MM.1S (cell line): ENCODE measurements around the gene MVB12A.

ENCODE experiments used
- DNase-seq: peaks from one replicate; pipeline ENCODE4 v3.0.0-alpha.2; 2015
- H2AFZ ChIP-seq: fragments of 300-600 bp; sonication (generic); 2 replicates; pipeline ENCODE4 v1.6.0; 2016; ENCODE audit warnings: antibody characterized with exemption, low read length
- H3F3A ChIP-seq: fragments of 300-600 bp; sonication (generic); 2 replicates; pipeline ENCODE4 v1.6.1; 2016; ENCODE audit warnings: mild to moderate bottlenecking, antibody characterized with exemption, low read length, moderate library complexity, mixed read lengths; ENCODE audit not compliant: insufficient read depth
- H3K27ac ChIP-seq: fragments of 300-600 bp; sonication (generic); 2 replicates; pipeline ENCODE4 v1.5.1; 2016; ENCODE audit warnings: mild to moderate bottlenecking, low read length
- H3K27me3 ChIP-seq: fragments of 300-600 bp; sonication (generic); replicated peaks from 2 replicates; pipeline ENCODE4 v1.6.0; 2016; ENCODE audit warnings: low read length; ENCODE audit not compliant: insufficient read depth
- H3K36me3 ChIP-seq: fragments of 300-600 bp; sonication (generic); replicated peaks from 2 replicates; pipeline ENCODE4 v1.6.1; 2016; ENCODE audit warnings: mild to moderate bottlenecking, low read length, mixed read lengths; ENCODE audit not compliant: insufficient read depth
- H3K4me1 ChIP-seq: fragments of 300-600 bp; sonication (generic); 2 replicates; pipeline ENCODE4 v1.6.1; 2016; ENCODE audit warnings: low read length, mixed read lengths
- H3K4me2 ChIP-seq: fragments of 300-600 bp; sonication (generic); 2 replicates; pipeline ENCODE4 v1.6.0; 2016; ENCODE audit warnings: low read depth, low read length
- H3K4me3 ChIP-seq: fragments of 300-600 bp; sonication (generic); 2 replicates; pipeline ENCODE4 v1.5.1; 2016; ENCODE audit warnings: low read length, mixed read lengths
- H3K79me2 ChIP-seq: fragments of 300-600 bp; sonication (generic); 2 replicates; pipeline ENCODE4 v1.6.1; 2016; ENCODE audit warnings: mixed run types, low read length, mixed read lengths
- H3K9ac ChIP-seq: fragments of 300-600 bp; sonication (generic); 2 replicates; pipeline ENCODE4 v1.6.1; 2016; ENCODE audit warnings: low read length, mixed read lengths
- H3K9me2 ChIP-seq: fragments of 300-600 bp; sonication (generic); replicated peaks from 2 replicates; pipeline ENCODE4 v1.6.1; 2016; ENCODE audit warnings: mild to moderate bottlenecking, low read length, mixed read lengths; ENCODE audit not compliant: insufficient read depth
- H3K9me3 ChIP-seq: fragments of 300-600 bp; sonication (generic); replicated peaks from 2 replicates; pipeline ENCODE4 v1.6.1; 2016; ENCODE audit warnings: mild to moderate bottlenecking, low read length, mixed read lengths; ENCODE audit not compliant: insufficient read depth
- H4K20me1 ChIP-seq: fragments of 300-600 bp; sonication (generic); 2 replicates; pipeline ENCODE4 v1.6.1; 2016; ENCODE audit warnings: mild to moderate bottlenecking, low read length, moderate library complexity, mixed read lengths; ENCODE audit not compliant: insufficient read depth
- CTCF ChIP-seq: fragments of 300-600 bp; sonication (generic); IDR thresholded peaks from 2 replicates; pipeline ENCODE4 v1.5.1; 2016; ENCODE audit warnings: antibody characterized with exemption, low read length, mixed read lengths
- EZH2 ChIP-seq: fragments of 300-600 bp; sonication (generic); optimal IDR thresholded peaks from 2 replicates; pipeline ENCODE3; 2017; ENCODE audit warnings: low read depth, mild to moderate bottlenecking, antibody characterized with exemption, low read length, mixed read lengths
- EZH2phosphoT487 ChIP-seq: fragments of 300-600 bp; sonication (generic); IDR thresholded peaks from 2 replicates; pipeline ENCODE4 v1.6.1; 2018; ENCODE audit warnings: antibody characterized with exemption, low read length

Gene MVB12A

GRCh38 chr19:17473041-17473440 is 53.2 kb downstream of the MVB12A start:
- no peak overlapping the region for H3K4me2 ChIP-seq

More at GRCh38 chr19:17473041-17473440, 53.2 kb downstream of the MVB12A start:
- Histone ChIP-seq H3K27ac (no peak overlapping the region), H3K4me1 (0 out of 2 replicates have a peak, but pooled peaks cover 4% of the 10 kb centered on the region), H3K9ac (no peak overlapping the region), H3F3A (no peaks in the 10 kb centered on the region), H2AFZ (no peak overlapping the region), H3K79me2 (no peaks in the 10 kb centered on the region), H3K9me3 (no peaks in the 10 kb centered on the region), H3K4me3 (no peak overlapping the region), H3K9me2 (no peaks in the 10 kb centered on the region), H3K36me3 (no peaks in the 10 kb centered on the region), H3K27me3 (peaks cover 23% of the 10 kb centered on the region), H4K20me1 (no peaks in the 10 kb centered on the region)
- no peak for TF ChIP-seq EZH2phosphoT487
- no peak for TF ChIP-seq CTCF
- TF ChIP-seq EZH2: no peak
- DNase-seq: no peak
